HCT116 (cell line): ENCODE measurements around the gene TCF12. TPM values are rescaled to one million over a fixed set of nuclear protein-coding genes. Genes with fewer than 3 reads are reported as not detected.

Experiments
- ATAC-seq: fragments of 200-7000 bp; cut with Tn5 transposase; 2 replicates; pipeline ENCODE4 v1.9.1; 2020; ENCODE audit warnings: mild to moderate bottlenecking, moderate library complexity
- BruUV-seq: library from RNA; stranded (reverse); fragments of 400-500 nt; replicated peaks from 2 replicates; lab custom pipeline; 2021; lab: Mats Ljungman, UMichigan
- CTCF ChIA-PET: fragments of 300-600 bp; sonication (Branson Sonifier 250); formaldehyde crosslinking; loops from one replicate; lab custom pipeline; 2021; ENCODE audit warnings: antibody characterized with exemption; lab: Charles Lee
- POLR2A ChIA-PET: fragments of 300-600, 350-600 bp; sonication (Branson Sonifier 250); formaldehyde crosslinking; loops from one replicate; lab custom pipeline; 2021; ENCODE audit warnings: antibody characterized with exemption; lab: Charles Lee
- RAD21 ChIA-PET, 2 experiments: fragments of 300-600 bp; sonication (Branson Sonifier 250); formaldehyde crosslinking; loops; one replicate each; lab custom pipeline; 2023; ENCODE audit warnings: low total read pairs in 2 of 2; ENCODE audit not compliant: uncharacterized antibody in 2 of 2, unreplicated experiment in 2 of 2, low non-redundant PET in 1 of 2; lab: Charles Lee
- DNase-seq: peaks from one replicate; pipeline ENCODE4 v3.0.0-alpha.2; 2010; ENCODE audit warnings: low read depth, low spot score
- H2AFZ ChIP-seq: fragments of 200-600 bp; shearing (Covaris generic), sonication (generic); 2 replicates; pipeline ENCODE4 v1.6.1; 2017; ENCODE audit warnings: low read depth, mixed run types, mixed read lengths, antibody characterized with exemption, low read length; ENCODE audit not compliant: poor library complexity, severe bottlenecking
- H3K27ac ChIP-seq: 2 replicates; pipeline ENCODE4 v1.5.1; 2012; ENCODE audit warnings: low read depth, low read length
- H3K27me3 ChIP-seq: fragments of 200-600 bp; sonication (generic); 2 replicates; pipeline ENCODE4 v1.6.1; 2016; ENCODE audit warnings: mixed run types, low read length, mixed read lengths; ENCODE audit not compliant: insufficient read depth
- H3K36me3 ChIP-seq, 2 experiments: fragments of 200-500 bp in 1 of 2; fragments of 200-600 bp in 1 of 2; sonication (Bioruptor generic) in 1 of 2; sonication (generic) in 1 of 2; 2 replicates each; pipeline versions ENCODE4 v1.5.1 to v1.6.1; 2014 to 2016; ENCODE audit warnings: low read length in 2 of 2, inconsistent platforms in 1 of 2, mixed read lengths in 1 of 2, mixed run types in 1 of 2; ENCODE audit not compliant: insufficient read depth in 2 of 2, control insufficient read depth in 1 of 2
- H3K4me1 ChIP-seq, 2 experiments: fragments of 200-600 bp in 1 of 2; sonication (generic) in 1 of 2; 2 replicates each; pipeline versions ENCODE4 v1.5.1 to v1.6.1; 2012 to 2017; ENCODE audit warnings: low read length in 2 of 2, inconsistent platforms in 1 of 2, mild to moderate bottlenecking in 1 of 2, mixed read lengths in 1 of 2, mixed run types in 1 of 2, moderate library complexity in 1 of 2; ENCODE audit not compliant: insufficient read depth in 2 of 2, control insufficient read depth in 1 of 2
- H3K4me2 ChIP-seq: fragments of 200-600 bp; sonication (generic); 2 replicates; pipeline ENCODE4 v1.6.1; 2017; ENCODE audit warnings: mixed run types, low read length, mixed read lengths
- H3K4me3 ChIP-seq, 2 experiments: fragments of 200-600 bp in 1 of 2; sonication (generic) in 1 of 2; replicated peaks in 1 of 2; 2 replicates each; pipeline ENCODE4 v1.5.1; 2011 to 2016; ENCODE audit warnings: low read length in 2 of 2, control low read depth in 1 of 2, low read depth in 1 of 2, mild to moderate bottlenecking in 1 of 2, mixed read lengths in 1 of 2, mixed run types in 1 of 2
- H3K79me2 ChIP-seq: fragments of 200-600 bp; sonication (generic); 2 replicates; pipeline ENCODE4 v1.6.1; 2017; ENCODE audit warnings: mild to moderate bottlenecking, mixed run types, low read length, moderate library complexity, mixed read lengths; ENCODE audit not compliant: insufficient read depth
- H3K9ac ChIP-seq: fragments of 200-600 bp; sonication (generic); 2 replicates; pipeline ENCODE4 v1.6.1; 2016; ENCODE audit warnings: low read length, mixed read lengths
- H3K9me2 ChIP-seq: fragments of 200-600 bp; sonication (generic), shearing (Covaris generic); 2 replicates; pipeline ENCODE4 v1.6.1; 2017; ENCODE audit warnings: mixed run types, mild to moderate bottlenecking, moderate library complexity; ENCODE audit not compliant: insufficient read depth
- H3K9me3 ChIP-seq, 2 experiments: fragments of 200-500 bp in 1 of 2; fragments of 200-600 bp in 1 of 2; sonication (Bioruptor generic) in 1 of 2; sonication (generic) in 1 of 2; 2 replicates each; pipeline ENCODE4 v1.6.1; 2014 to 2017; ENCODE audit warnings: low read length in 2 of 2, mixed read lengths in 2 of 2, inconsistent platforms in 1 of 2, low read depth in 1 of 2, mild to moderate bottlenecking in 1 of 2, mixed run types in 1 of 2, moderate library complexity in 1 of 2; ENCODE audit not compliant: control insufficient read depth in 1 of 2, insufficient read depth in 1 of 2
- H4K20me1 ChIP-seq: fragments of 200-600 bp; sonication (generic), shearing (Covaris generic); 2 replicates; pipeline ENCODE4 v1.6.1; 2017; ENCODE audit warnings: mixed run types, mild to moderate bottlenecking, moderate library complexity; ENCODE audit not compliant: insufficient read depth
- ATF3 ChIP-seq: IDR thresholded peaks from 2 replicates; pipeline ENCODE4 v1.6.1; 2012
- CBX3 ChIP-seq: IDR thresholded peaks from 2 replicates; pipeline ENCODE4 v1.6.1; 2012; ENCODE audit warnings: low read depth
- CTCF ChIP-seq, 3 experiments: fragments of 200-600 bp in 1 of 3; sonication (generic) in 1 of 3; IDR thresholded peaks in 2 of 3; conservative IDR thresholded peaks in 1 of 3; 2 replicates each; pipeline ENCODE4 v1.5.1; 2012 to 2017; ENCODE audit warnings: low read depth in 2 of 3, low read length in 2 of 3, antibody characterized with exemption in 1 of 3, borderline replicate concordance in 1 of 3, control low read depth in 1 of 3, mild to moderate bottlenecking in 1 of 3, mixed read lengths in 1 of 3, mixed run types in 1 of 3, moderate library complexity in 1 of 3; ENCODE audit not compliant: insufficient read depth in 1 of 3
- ELF1 ChIP-seq: IDR thresholded peaks from 2 replicates; pipeline ENCODE4 v1.6.1; 2012; ENCODE audit warnings: low read depth, borderline replicate concordance
- EZH2 ChIP-seq: fragments of 200-600 bp; sonication (generic); IDR thresholded peaks from 2 replicates; pipeline ENCODE4 v1.6.1; 2017; ENCODE audit warnings: antibody characterized with exemption, mixed run types
- JUND ChIP-seq: IDR thresholded peaks from 2 replicates; pipeline ENCODE4 v1.6.1; 2012
- RAD21 ChIP-seq: IDR thresholded peaks from 2 replicates; pipeline ENCODE4 v1.6.1; 2012; ENCODE audit warnings: low read depth, mild to moderate bottlenecking
- REST ChIP-seq: IDR thresholded peaks from 2 replicates; pipeline ENCODE4 v1.6.1; 2012; ENCODE audit warnings: low read depth
- TCF7L2 ChIP-seq: IDR thresholded peaks from 2 replicates; pipeline ENCODE4 v1.7.0; 2011; ENCODE audit warnings: borderline replicate concordance, inconsistent platforms; ENCODE audit not compliant: insufficient read depth, insufficient read length; ENCODE audit errors: extremely low read depth
- YY1 ChIP-seq: IDR thresholded peaks from 2 replicates; pipeline ENCODE4 v1.6.1; 2011; ENCODE audit warnings: low read length, low read depth, moderate library complexity, mild to moderate bottlenecking; ENCODE audit not compliant: insufficient replicate concordance; ENCODE audit errors: extremely low read depth
- ZBTB33 ChIP-seq: IDR thresholded peaks from 2 replicates; pipeline ENCODE4 v1.6.1; 2011; ENCODE audit warnings: mild to moderate bottlenecking, low read length, moderate library complexity; ENCODE audit not compliant: insufficient replicate concordance; ENCODE audit errors: extremely low read depth
- ZFX ChIP-seq: fragments of 450-650 bp; IDR thresholded peaks from 2 replicates; pipeline ENCODE4 v1.6.1; 2017
- ZNF274 ChIP-seq: fragments of 200-500 bp; sonication (Bioruptor generic); IDR thresholded peaks from 2 replicates; pipeline ENCODE4 v1.6.1; 2014; ENCODE audit warnings: mild to moderate bottlenecking, low read depth, low read length, inconsistent platforms
- intact Hi-C: fragments of 100-400 bp; cut with micrococcal nuclease; formaldehyde crosslinking; loops from 2 replicates; pipeline ENCODE4 v1.10.0; 2022
- total RNA-seq: library from RNA; stranded (reverse); gene quantifications from one replicate; pipeline ENCODE4 v1.2.1, GENCODE V29; 2021; ENCODE audit not compliant: unreplicated experiment

Gene TCF12
- total RNA-seq, 1 experiment from 2014 or later, result 71.6 TPM

- no peak for TF ChIP-seq ZBTB33
- TF ChIP-seq, all 23 proteins: peak for 0
Measured at GRCh38 chr15:57235186-57235585, 316.7 kb downstream of the TCF12 start (continued).

GRCh38 chr15:57235873-57236272 is 317.4 kb downstream of the TCF12 start:
- Histone ChIP-seq H3K4me2 (no peak overlapping the region), H3K27ac (no peak overlapping the region), H3K79me2 (no peaks in the 10 kb centered on the region), H3K27me3 (no peaks in the 10 kb centered on the region), H3K36me3 (0 out of 4 replicates have a peak, but pooled peaks cover 0 to 6% of the 10 kb centered on the region in 2 experiments), H3K9me2 (no peaks in the 10 kb centered on the region), H3K9ac (no peak overlapping the region), H3K9me3 (no peaks in the 10 kb centered on the region), H3K4me1 (no peaks in the 10 kb centered on the region), H4K20me1 (no peaks in the 10 kb centered on the region), H2AFZ (no peak overlapping the region), H3K4me3 (no peak overlapping the region)
- ATAC-seq (no peak), DNase-seq (no peak)
- TF ChIP-seq ZFX, result no peak
- TF ChIP-seq ELF1, result no peak
- TF ChIP-seq TCF7L2, result no peak
- no peak for TF ChIP-seq EZH2
- no peak for TF ChIP-seq ATF3
- TF ChIP-seq YY1, result no peak
- no peak for TF ChIP-seq JUND
- TF ChIP-seq REST, result no peak
- TF ChIP-seq ZNF274, result no peak
- TF ChIP-seq ZBTB33, result no peak
- no peak for TF ChIP-seq CBX3
- no peak for TF ChIP-seq RAD21
- TF ChIP-seq CTCF (IDR thresholded peaks at IDR 0.05 in 2 of 3, conservative IDR thresholded peaks at IDR 0.05 in 1 of 3; ENCODE audit: borderline replicate concordance in 1 of 3, insufficient read depth in 1 of 3, low read depth in 2 of 3, low read length in 2 of 3), result no peak
- RAD21 ChIA-PET, result no interaction called here
- POLR2A ChIA-PET, result no interaction called here
- intact Hi-C loops, result no loop called here
- BruUV-seq, result no TSS peak
- CTCF ChIA-PET, result no interaction called here
